Measurements from ENCODE around the gene ASPN. TPM values are rescaled to one million over a fixed set of nuclear protein-coding genes. Genes with fewer than 3 reads are reported as not detected.
"Not testable (repeated sequence)": the region's sequence is repeated elsewhere in the genome, so short reads cannot be mapped to it uniquely, and the experiment has no call there.

The ASPN gene
- total RNA-seq, 1 donor from 2014 or later: not detected

GRCh38 chr9:92411157-92411556 lies 71.1 kb downstream of the ASPN start:
- not testable (repeated sequence) for DNase-seq (ENCODE audit: low read depth)

- no peak for DNase-seq (ENCODE audit: low read depth)
Measured at GRCh38 chr9:92408747-92409478, 73.4 kb downstream of the ASPN start.

GRCh38 chr9:92407818-92408217 lies 74.5 kb downstream of the ASPN start:
- DNase-seq (ENCODE audit: low read depth): no peak

GRCh38 chr9:92406477-92406876 lies 75.8 kb downstream of the ASPN start:
- DNase-seq (ENCODE audit: low read depth): no peak

Other genes with a start within 250 kb of the ASPN start
- 239 and 356 TPM in 2 replicates for gene IARS1, start 188.8 kb downstream of the ASPN start, total RNA-seq
- 14.8 and 33.9 TPM in 2 replicates for gene NOL8, start 157.2 kb downstream of the ASPN start, total RNA-seq
- gene CENPP, start 156.6 kb downstream of the ASPN start, total RNA-seq: 1.2 and 3.1 TPM in 2 replicates
- gene OGN, start 77.9 kb downstream of the ASPN start, total RNA-seq: not detected in 2 replicates
- not detected in 2 replicates for gene OMD, start 58.0 kb downstream of the ASPN start, total RNA-seq
- gene ECM2, start 53.5 kb upstream of the ASPN start, total RNA-seq: 0.20 TPM in 1 of 2 replicates, not detected in the other
- 25.5 and 29.4 TPM in 2 replicates for gene IPPK, start 187.6 kb upstream of the ASPN start, total RNA-seq

Measured in renal cortical epithelial cell (primary cell).